Sigmoid colon (tissue), 7 donors: ENCODE results near the gene PRDX2. TPM values are rescaled to one million over a fixed set of nuclear protein-coding genes. Genes with fewer than 3 reads are reported as not detected.

Experiments
- DNase-seq: peaks from one replicate; pipeline ENCODE4 v3.0.0-alpha.2; 2019
- H3K27ac ChIP-seq, 4 donors: fragments of 200-600 bp; sonication (generic); one replicate each; pipeline ENCODE4 v1.5.1; 2016 to 2019; ENCODE audit warnings: mild to moderate bottlenecking in 1 of 4
- H3K27me3 ChIP-seq, 3 donors: fragments of 200-600 bp; sonication (generic); one replicate each; pipeline ENCODE4 v1.5.1; 2019; ENCODE audit warnings: mild to moderate bottlenecking in 1 of 3
- H3K36me3 ChIP-seq, 4 donors: fragments of 200-600 bp; sonication (generic); one replicate each; pipeline ENCODE4 v1.5.1; 2016 to 2019
- H3K4me1 ChIP-seq, 4 donors: fragments of 200-600 bp; sonication (generic); one replicate each; pipeline ENCODE4 v1.5.1; 2017 to 2019
- H3K4me3 ChIP-seq, 4 donors: fragments of 200-600 bp; sonication (generic); one replicate each; pipeline ENCODE4 v1.5.1; 2017 to 2019; ENCODE audit warnings: mild to moderate bottlenecking in 2 of 4, moderate library complexity in 1 of 4
- H3K9me3 ChIP-seq, 4 donors: fragments of 200-600 bp in 3 of 4; sonication (generic) in 3 of 4; one replicate each; pipeline versions ENCODE4 v1.5.1 to v1.6.1; 2013 to 2019
- EP300 ChIP-seq, 4 donors: sonication (generic); formaldehyde crosslinking; IDR thresholded peaks; one replicate each; pipeline ENCODE4 v1.6.1; 2017; ENCODE audit warnings: antibody characterized with exemption in 4 of 4
- POLR2A ChIP-seq, 2 donors: fragments of 450-650 bp; IDR thresholded peaks; one replicate each; pipeline ENCODE4 v1.6.1; 2016; ENCODE audit warnings: antibody characterized with exemption in 2 of 2, mild to moderate bottlenecking in 2 of 2, moderate library complexity in 2 of 2
- POLR2AphosphoS5 ChIP-seq, 4 donors: sonication (generic); formaldehyde crosslinking; IDR thresholded peaks; one replicate each; pipeline ENCODE4 v1.6.1; 2017; ENCODE audit warnings: antibody characterized with exemption in 4 of 4
- WGBS, 2 donors: extraction: QIAGEN DNeasy Blood & Tissue Kit; methylation state at CpG; one replicate each; pipeline ENCODE4 v1.1.7; 2013; 5-methylcytosine and 5-hydroxymethylcytosine counted together
- intact Hi-C: fragments of 100-400 bp; cut with DNase I; formaldehyde crosslinking; loops from one replicate; pipeline ENCODE4 v1.15.1; 2023
- polyA plus RNA-seq, 3 donors: library from polyadenylated mRNA; stranded (reverse); fragments of 200-250 nt; gene quantifications; one replicate each; pipeline ENCODE4 v1.2.3, GENCODE V29; 2013
- total RNA-seq, 4 donors: library from RNA; depleted of rRNA; stranded (reverse); fragments of >200 nt; gene quantifications; one replicate each; pipeline ENCODE4 v1.1.0, GENCODE V29; 2016
- TF ChIP-seq, protein P1 (sequence below), 4 experiments: fragments of 450-650 bp in 3 of 4; fragments of 200-600 bp in 1 of 4; IDR thresholded peaks; one replicate each; pipeline ENCODE4 v1.5.1; 2016 to 2019; ENCODE audit warnings: antibody characterized with exemption in 4 of 4, mild to moderate bottlenecking in 3 of 4, moderate library complexity in 2 of 4
- donor health status: healthy with polysubstance abuse.
- donor health status: Bipolar disorder and iron deficiency.
- donor health status: healthy.

The PRDX2 gene
- total and polyA plus RNA-seq, 7 donors: 248 to 379 (median 277) TPM

DNA sequence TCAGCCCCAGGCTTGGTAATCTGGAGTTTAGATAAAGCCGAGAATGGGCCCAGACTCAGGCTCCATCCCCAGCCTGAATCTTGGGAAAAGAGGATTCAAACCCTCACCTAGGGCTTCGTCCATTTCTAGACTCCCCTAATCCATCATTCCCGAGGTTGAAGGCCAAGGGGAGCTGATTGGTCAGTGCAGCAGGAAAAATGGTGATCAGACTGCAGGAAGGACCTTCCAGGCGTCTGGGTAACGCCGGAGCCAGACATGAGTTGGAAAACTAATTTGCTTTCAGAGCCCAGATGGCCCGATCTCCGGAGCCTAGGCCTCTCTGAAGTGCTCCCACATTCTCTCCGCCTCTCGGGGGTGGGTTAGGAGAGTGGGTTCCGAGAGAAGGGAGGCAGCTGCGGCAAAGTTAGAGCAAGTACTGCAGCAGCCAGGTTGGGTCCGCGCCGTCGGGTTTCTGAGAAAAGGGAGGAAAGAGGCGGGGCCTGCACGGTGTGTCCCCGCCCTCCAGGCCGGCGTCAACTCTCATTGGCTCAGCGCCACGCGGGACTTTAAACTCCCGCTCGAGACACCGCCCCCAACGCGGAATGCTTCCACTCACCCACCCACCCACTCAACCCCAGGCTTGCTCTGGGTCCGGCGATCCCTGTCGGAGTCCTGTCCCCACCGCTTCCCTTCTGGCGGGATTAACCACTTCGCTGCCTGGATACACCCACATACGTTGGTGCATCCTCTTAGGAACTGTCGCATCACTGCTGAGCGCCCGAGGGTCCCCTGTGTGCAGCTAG is 33.6 kb upstream of the PRDX2 start:
- H3K4me3 ChIP-seq: no peak overlapping the region
- H3K9me3 ChIP-seq: no peaks in the 10 kb centered on the region
- WGBS, 2 donors: 7 to 10% methylated on average over 39 of the region's 39 CpGs
- peaks cover 0 to 35% (median 26%) of the 10 kb centered on the region in 4 donors for H3K4me1 ChIP-seq
- TF ChIP-seq, protein P1, sequence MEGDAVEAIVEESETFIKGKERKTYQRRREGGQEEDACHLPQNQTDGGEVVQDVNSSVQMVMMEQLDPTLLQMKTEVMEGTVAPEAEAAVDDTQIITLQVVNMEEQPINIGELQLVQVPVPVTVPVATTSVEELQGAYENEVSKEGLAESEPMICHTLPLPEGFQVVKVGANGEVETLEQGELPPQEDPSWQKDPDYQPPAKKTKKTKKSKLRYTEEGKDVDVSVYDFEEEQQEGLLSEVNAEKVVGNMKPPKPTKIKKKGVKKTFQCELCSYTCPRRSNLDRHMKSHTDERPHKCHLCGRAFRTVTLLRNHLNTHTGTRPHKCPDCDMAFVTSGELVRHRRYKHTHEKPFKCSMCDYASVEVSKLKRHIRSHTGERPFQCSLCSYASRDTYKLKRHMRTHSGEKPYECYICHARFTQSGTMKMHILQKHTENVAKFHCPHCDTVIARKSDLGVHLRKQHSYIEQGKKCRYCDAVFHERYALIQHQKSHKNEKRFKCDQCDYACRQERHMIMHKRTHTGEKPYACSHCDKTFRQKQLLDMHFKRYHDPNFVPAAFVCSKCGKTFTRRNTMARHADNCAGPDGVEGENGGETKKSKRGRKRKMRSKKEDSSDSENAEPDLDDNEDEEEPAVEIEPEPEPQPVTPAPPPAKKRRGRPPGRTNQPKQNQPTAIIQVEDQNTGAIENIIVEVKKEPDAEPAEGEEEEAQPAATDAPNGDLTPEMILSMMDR (IDR thresholded peaks at IDR 0.05): no peak
- no peak for TF ChIP-seq POLR2A (IDR thresholded peaks at IDR 0.05)
- TF ChIP-seq POLR2AphosphoS5 (IDR thresholded peaks at IDR 0.05): no peak
- no peak for TF ChIP-seq EP300 (IDR thresholded peaks at IDR 0.05)
- H3K27ac ChIP-seq: no peak overlapping the region
- intact Hi-C loops: no loop called here
- DNase-seq: no peak
- peaks cover 81 to 100% (median 92%) of the 10 kb centered on the region in 3 donors for H3K27me3 ChIP-seq
- no peaks in the 10 kb centered on the region for H3K36me3 ChIP-seq

DNA sequence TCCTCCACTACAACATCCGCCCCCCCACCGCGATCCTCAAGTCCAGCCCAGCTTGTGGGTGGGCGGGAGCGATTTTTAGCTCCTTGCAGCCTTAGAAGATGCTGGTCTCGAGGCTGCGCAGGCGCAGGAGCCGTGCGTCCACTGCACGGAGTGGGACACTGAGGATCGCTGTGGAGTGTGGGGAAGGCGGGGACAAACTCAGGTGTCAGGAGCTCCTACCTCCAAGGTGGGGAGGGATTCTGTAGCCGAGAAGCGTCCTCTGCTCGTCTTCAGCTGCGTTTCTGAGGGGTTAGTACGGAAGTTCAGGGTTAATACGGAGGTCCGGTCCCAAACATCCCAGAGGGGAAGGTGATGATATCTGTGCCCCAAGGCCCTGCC is 33.0 kb upstream of the PRDX2 start, which contains the start of gene RTBDN:
Gene RTBDN (minus strand): TSS at position 14 of the 378 bp plus-strand sequence. CDS start 4,600 bp downstream, outside the sequence.
- peaks cover 0 to 34% (median 26%) of the 10 kb centered on the region in 4 donors for H3K4me1 ChIP-seq
- 10 to 12% methylated on average over 20 of the region's 20 CpGs for WGBS, 2 donors
- no peak within 1 kb of the TSS for H3K27ac ChIP-seq
- H3K36me3 ChIP-seq: no peaks in the 10 kb centered on the region
- DNase-seq: no peak
- H3K27me3 ChIP-seq: peaks cover 85 to 100% (median 92%) of the 10 kb centered on the region in 3 donors
- H3K4me3 ChIP-seq: peak within 1 kb of the TSS in 3 of 4 donors; percentile 31 to 44 (median 43)
- intact Hi-C loops: no loop called here
- TF ChIP-seq POLR2AphosphoS5 (IDR thresholded peaks at IDR 0.05) (no peak), POLR2A (IDR thresholded peaks at IDR 0.05) (no peak), EP300 (IDR thresholded peaks at IDR 0.05) (no peak)
- TF ChIP-seq, protein P1 (IDR thresholded peaks at IDR 0.05): no peak
- H3K9me3 ChIP-seq: no peaks in the 10 kb centered on the region

DNA sequence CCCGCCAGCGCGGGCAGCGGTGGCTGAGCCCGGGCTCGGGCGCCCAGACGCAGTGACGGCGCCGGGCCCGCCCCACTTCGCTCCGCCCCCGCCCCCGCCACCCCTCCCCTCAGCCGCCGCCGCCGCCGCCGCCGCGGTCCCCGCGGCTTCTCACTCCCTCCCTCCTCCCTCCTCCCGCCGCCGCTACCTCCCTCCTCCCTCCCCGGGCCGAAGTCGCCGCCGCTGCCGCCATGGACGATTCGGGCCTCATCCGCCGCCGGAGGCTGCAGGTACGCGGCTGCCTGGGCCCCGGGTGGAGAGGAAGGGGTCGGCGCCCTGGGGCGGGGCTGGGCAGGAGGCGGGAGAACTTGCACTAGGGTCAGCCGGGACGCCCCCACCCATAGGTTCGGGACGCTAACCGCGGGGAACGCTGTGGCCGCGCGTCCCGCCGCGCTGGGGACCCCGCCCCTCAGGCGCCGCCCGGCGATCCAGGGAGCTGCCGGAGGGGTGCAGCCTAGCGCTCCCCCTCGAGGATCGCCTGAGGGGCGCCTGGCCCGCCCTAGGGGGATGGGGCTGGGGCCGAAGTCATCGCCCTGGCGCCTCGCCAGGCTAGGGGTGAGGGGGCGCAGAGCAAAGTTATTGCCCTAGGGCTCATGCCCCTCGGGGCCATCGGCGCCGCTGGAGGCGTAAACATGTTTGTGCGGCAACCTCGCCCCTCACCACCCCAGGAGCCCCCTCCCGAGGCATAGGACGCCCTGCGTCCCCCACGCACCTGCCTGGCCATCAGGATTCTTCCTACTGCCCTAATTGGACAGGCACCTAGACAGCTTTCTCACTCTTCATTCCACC is 32.4 kb upstream of the PRDX2 start:
- peaks cover 0 to 33% (median 25%) of the 10 kb centered on the region in 4 donors for H3K4me1 ChIP-seq
- no peaks in the 10 kb centered on the region for H3K36me3 ChIP-seq
- TF ChIP-seq POLR2A (IDR thresholded peaks at IDR 0.05) (no peak), POLR2AphosphoS5 (IDR thresholded peaks at IDR 0.05) (no peak), EP300 (IDR thresholded peaks at IDR 0.05) (no peak)
- TF ChIP-seq, protein P1 (IDR thresholded peaks at IDR 0.05): no peak
- H3K4me3 ChIP-seq: peak overlapping the region in 3 of 4 donors; percentile 31 to 44 (median 43)
- peaks cover 81 to 100% (median 92%) of the 10 kb centered on the region in 3 donors for H3K27me3 ChIP-seq
- intact Hi-C loops: no loop called here
- H3K9me3 ChIP-seq: no peaks in the 10 kb centered on the region
- DNase-seq: no peak
- no peak overlapping the region for H3K27ac ChIP-seq
- 1 to 2% methylated on average over 87 of the region's 87 CpGs for WGBS, 2 donors

DNA sequence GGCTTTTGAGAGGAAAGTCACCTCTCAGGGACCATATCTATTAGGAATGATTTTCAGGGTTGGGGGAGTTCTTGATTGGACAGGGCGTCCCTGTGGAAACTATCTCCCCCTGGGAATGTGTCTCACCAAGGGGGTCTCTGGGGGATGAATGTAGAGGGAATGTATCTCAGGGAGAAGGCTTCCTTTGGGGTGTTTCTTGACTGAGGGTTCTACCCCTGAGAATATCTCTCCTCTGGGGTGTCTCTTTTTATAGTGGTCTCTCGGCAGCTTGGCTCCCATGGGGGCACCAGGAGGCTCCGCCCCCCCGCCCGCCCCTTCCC is 31.8 kb upstream of the PRDX2 start:
- no peak for DNase-seq
- intact Hi-C loops: no loop called here
- H3K27me3 ChIP-seq: peaks cover 75 to 100% (median 92%) of the 10 kb centered on the region in 3 donors
- H3K4me3 ChIP-seq: peak overlapping the region in 3 of 4 donors; percentile 31 to 44 (median 43)
- peaks cover 0 to 28% (median 21%) of the 10 kb centered on the region in 4 donors for H3K4me1 ChIP-seq
- 0 to 5% methylated on average over 5 of the region's 5 CpGs for WGBS, 2 donors
- TF ChIP-seq POLR2A (IDR thresholded peaks at IDR 0.05): no peak
- no peak for TF ChIP-seq EP300 (IDR thresholded peaks at IDR 0.05)
- TF ChIP-seq POLR2AphosphoS5 (IDR thresholded peaks at IDR 0.05): no peak
- TF ChIP-seq, protein P1 (IDR thresholded peaks at IDR 0.05): no peak
- H3K9me3 ChIP-seq: no peaks in the 10 kb centered on the region
- H3K27ac ChIP-seq: no peak overlapping the region
- H3K36me3 ChIP-seq: no peaks in the 10 kb centered on the region
